Retinal pigment epithelial cell (primary cell): ENCODE measurements around the gene ARL15.
"Not testable (repeated sequence)": the region's sequence is repeated elsewhere in the genome, so short reads cannot be mapped to it uniquely, and the experiment has no call there.

Source experiments
- DNase-seq: peaks from one replicate; pipeline ENCODE4 v3.0.0-alpha.2; 2010; ENCODE audit warnings: low read depth
- H3K4me3 ChIP-seq: 2 replicates; pipeline ENCODE4 v1.5.1; 2011; ENCODE audit warnings: mild to moderate bottlenecking, low read length, control low read depth, moderate library complexity
- TF ChIP-seq, protein P1 (sequence below): conservative IDR thresholded peaks from 2 replicates; pipeline ENCODE4 v1.5.1; 2011; ENCODE audit warnings: low read depth, low read length, control low read depth, inconsistent platforms

ARL15 gene

DNA sequence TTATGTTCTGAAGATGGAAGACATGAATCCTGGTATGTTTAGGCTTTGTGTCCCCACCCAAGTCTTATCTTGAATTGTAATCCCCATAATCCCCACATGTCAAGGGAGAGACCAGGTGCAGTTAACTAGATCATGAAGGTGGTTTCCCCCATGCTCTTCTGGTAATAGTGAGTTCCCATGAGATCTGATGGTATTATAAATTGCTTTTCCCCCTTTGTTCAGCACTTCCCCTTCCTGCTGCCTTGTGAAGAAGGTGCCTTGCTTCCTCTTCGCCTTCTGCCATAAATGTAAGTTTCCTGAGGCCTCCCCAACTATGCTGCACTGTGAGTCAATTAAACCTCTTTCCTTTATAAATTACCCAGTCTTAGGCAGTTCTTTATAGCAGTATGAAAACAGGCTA is 229.0 kb downstream of the ARL15 start:
- TF ChIP-seq, protein P1, sequence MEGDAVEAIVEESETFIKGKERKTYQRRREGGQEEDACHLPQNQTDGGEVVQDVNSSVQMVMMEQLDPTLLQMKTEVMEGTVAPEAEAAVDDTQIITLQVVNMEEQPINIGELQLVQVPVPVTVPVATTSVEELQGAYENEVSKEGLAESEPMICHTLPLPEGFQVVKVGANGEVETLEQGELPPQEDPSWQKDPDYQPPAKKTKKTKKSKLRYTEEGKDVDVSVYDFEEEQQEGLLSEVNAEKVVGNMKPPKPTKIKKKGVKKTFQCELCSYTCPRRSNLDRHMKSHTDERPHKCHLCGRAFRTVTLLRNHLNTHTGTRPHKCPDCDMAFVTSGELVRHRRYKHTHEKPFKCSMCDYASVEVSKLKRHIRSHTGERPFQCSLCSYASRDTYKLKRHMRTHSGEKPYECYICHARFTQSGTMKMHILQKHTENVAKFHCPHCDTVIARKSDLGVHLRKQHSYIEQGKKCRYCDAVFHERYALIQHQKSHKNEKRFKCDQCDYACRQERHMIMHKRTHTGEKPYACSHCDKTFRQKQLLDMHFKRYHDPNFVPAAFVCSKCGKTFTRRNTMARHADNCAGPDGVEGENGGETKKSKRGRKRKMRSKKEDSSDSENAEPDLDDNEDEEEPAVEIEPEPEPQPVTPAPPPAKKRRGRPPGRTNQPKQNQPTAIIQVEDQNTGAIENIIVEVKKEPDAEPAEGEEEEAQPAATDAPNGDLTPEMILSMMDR, result no peak
- DNase-seq, result no peak
- H3K4me3 ChIP-seq, result no peak overlapping the region

DNA sequence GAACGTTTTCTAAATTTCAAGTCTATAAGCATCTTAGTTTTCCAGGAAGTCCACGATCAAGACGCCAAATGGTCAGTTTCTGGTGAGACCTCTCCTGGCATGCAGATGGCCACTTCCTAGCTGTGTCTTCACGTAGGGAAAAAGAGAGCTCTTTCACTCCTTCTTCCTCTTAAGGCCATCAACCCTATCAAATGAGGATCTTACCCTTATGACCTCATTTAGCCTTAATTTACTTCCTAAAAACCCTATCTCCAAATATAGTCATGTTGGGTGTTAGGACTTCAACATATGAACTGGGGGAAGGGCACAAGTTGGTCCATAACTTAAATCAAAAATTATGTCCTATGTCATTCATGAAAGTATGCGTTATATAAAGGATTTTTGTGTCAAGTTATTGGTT is 229.5 kb downstream of the ARL15 start:
- no peak for DNase-seq
- TF ChIP-seq, protein P1, result no peak
- H3K4me3 ChIP-seq, result no peak overlapping the region

DNA sequence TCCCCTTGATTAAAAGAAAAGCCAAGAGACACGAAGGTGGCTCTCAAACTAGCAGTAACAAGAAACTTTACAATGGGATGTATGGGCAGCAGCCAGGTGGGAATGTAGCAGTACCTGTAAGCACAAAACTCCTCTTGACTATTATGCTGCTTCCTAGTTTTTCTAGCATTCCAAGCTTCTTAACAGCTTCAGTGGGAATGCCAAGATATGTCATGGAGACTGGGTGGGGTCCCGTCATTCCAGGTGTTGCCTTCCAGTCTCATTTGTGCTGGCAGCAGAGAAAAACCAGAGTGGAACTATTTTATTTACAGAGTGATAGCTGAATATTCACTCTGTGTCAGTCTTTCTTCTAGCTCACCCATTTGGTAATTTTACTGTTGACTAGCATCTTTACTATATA is 236.6 kb downstream of the ARL15 start:
- TF ChIP-seq, protein P1, result no peak
- DNase-seq, result no peak
- no peak overlapping the region for H3K4me3 ChIP-seq

DNA sequence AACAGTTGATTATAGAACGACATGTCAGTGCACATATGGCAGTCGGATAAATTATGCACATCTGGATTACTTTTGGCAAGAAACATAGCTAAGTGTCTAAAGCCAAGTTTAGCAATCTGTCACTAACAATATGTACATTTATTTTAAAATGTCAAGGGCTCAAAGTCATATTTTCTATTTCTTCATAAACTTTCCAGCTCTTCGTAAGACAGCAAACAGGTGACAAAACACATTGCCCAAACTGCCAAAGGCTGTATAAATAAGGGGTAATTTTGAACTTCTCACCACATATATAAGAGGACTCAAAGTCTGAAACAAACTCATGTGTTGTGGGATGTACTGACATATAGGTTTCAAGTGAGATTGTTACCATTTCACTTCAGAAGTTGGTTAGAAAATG is 237.2 kb downstream of the ARL15 start:
- H3K4me3 ChIP-seq, result no peak overlapping the region
- TF ChIP-seq, protein P1, result no peak
- no peak for DNase-seq

DNA sequence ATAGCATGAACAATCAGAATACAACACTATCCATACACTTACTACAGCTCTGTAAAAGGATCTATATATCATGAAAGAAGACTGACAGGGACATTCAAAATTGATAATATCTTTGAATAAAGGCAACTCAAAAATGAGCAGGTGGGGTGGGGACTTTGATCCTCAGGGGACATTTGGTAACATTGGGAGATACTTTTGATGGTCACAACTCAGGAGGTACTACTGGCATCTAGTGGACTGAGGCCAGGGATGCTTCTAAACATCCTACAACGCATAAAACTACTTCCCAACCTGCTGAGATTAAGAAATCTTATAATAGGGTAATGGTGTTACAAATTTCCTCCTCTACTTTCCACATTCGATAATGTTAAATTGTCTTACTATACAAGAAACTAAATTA is 243.9 kb downstream of the ARL15 start:
- DNase-seq, result no peak
- no peak overlapping the region for H3K4me3 ChIP-seq
- TF ChIP-seq, protein P1, result no peak

DNA sequence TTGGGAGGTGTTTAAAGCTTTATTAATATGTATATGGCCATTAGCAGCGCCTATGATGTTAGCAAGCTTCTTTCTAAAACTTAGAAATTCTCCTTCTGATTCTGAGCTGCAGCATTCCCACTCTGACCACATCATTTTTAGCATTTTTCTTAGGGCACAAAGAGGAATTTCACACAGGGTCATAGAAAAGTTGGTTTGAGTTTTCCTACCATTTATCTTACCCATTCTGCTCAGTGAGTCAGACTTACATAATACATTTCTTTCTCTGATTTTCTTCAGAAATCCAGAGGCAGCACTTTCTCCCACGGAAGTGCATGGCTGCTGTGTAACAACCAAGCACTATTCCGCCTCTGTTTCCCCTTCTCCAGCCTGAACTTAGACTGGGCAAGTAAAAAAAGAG is 246.6 kb downstream of the ARL15 start:
- TF ChIP-seq, protein P1, result no peak
- no peak overlapping the region for H3K4me3 ChIP-seq
- no peak for DNase-seq

DNA sequence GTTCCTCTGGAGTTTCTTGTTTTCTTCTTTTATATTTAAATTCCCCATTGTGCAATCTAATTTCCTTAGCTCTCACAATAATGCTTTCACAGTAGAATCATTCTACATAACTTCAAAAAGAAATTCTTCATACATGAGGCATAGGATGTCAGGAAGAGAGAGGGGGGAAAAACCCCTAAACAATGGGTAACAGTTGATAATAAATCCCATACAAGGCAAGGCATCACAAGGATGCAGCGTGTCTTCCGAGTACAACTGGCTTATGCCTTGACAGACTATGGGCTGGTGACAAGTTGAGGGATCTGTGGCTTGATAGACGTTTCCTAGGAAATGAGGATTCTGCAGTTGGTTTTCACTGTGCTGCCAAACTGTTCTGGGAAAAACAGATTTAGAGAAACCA is 247.4 kb downstream of the ARL15 start:
- DNase-seq, result no peak
- TF ChIP-seq, protein P1, result no peak
- H3K4me3 ChIP-seq, result no peak overlapping the region

DNA sequence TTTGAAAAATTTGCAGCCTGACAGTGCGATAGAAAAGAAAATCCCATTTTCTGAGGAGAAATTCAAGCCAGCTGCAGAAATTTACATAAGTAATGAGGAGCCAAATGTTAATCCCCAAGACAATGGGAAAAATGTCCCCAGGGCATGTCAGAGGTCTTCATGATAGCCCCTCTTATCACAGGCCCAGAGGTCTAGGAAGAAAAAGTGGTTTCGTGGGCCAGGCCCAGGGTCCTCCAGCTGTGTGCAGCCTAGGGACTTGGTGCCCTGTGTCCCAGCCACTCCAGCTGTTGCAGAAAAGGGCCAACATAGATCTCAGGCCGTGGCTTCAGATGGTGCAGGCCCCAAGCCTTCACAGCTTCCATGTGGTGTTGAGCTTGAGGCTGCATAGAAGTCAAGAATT is 249.5 kb downstream of the ARL15 start:
- not testable (repeated sequence) for H3K4me3 ChIP-seq, DNase-seq
